Neural cell (in vitro differentiated cells): ENCODE data around the gene RELA. TPM values are rescaled to one million over a fixed set of nuclear protein-coding genes. Genes with fewer than 3 reads are reported as not detected.
A peak's percentile ranks its signal among the peaks of the same experiment; 100 is the strongest.

Experiments used
- H2AFZ ChIP-seq: fragments of 200-600, 300-800 bp; sonication (generic), shearing (Covaris generic); 2 replicates; pipeline ENCODE4 v1.6.0; 2014; ENCODE audit warnings: low read depth, mild to moderate bottlenecking, antibody characterized with exemption, low read length, moderate library complexity
- H3F3A ChIP-seq: fragments of 200-600 bp; shearing (Covaris generic); 2 replicates; pipeline ENCODE4 v1.6.1; 2016; ENCODE audit warnings: mild to moderate bottlenecking, moderate library complexity, mixed read lengths, antibody characterized with exemption, low read length; ENCODE audit not compliant: insufficient read depth, poor library complexity, severe bottlenecking
- H3K27ac ChIP-seq: fragments of 200-600, 300-800 bp; sonication (generic), shearing (Covaris generic); 2 replicates; pipeline ENCODE4 v1.5.1; 2014; ENCODE audit warnings: mild to moderate bottlenecking, low read length, moderate library complexity
- H3K27me3 ChIP-seq: fragments of 300-800, 200-600 bp; sonication (generic), shearing (Covaris generic); 2 replicates; pipeline ENCODE4 v1.6.0; 2014; ENCODE audit warnings: mild to moderate bottlenecking, low read depth, low read length, moderate library complexity; ENCODE audit not compliant: insufficient read depth
- H3K36me3 ChIP-seq: fragments of 300-800, 200-600 bp; sonication (generic), shearing (Covaris generic); 2 replicates; pipeline ENCODE4 v1.5.1; 2014; ENCODE audit warnings: mild to moderate bottlenecking, antibody characterized with exemption, low read length, moderate library complexity; ENCODE audit not compliant: insufficient read depth
- H3K4me2 ChIP-seq: fragments of 300-800, 200-600 bp; sonication (generic), shearing (Covaris generic); 2 replicates; pipeline ENCODE4 v1.6.0; 2014; ENCODE audit warnings: mild to moderate bottlenecking, low read length
- H3K4me3 ChIP-seq: fragments of 300-800, 200-600 bp; sonication (generic), shearing (Covaris generic); 2 replicates; pipeline ENCODE4 v1.5.1; 2014; ENCODE audit warnings: mild to moderate bottlenecking, low read length, moderate library complexity
- H3K79me2 ChIP-seq: fragments of 200-600 bp; shearing (Covaris generic); replicated peaks from 2 replicates; pipeline ENCODE4 v1.6.0; 2014; ENCODE audit warnings: mild to moderate bottlenecking, low read length, moderate library complexity; ENCODE audit not compliant: insufficient read depth
- H3K9ac ChIP-seq: fragments of 300-800, 200-600 bp; sonication (generic), shearing (Covaris generic); 2 replicates; pipeline ENCODE4 v1.6.1; 2016; ENCODE audit warnings: mild to moderate bottlenecking, low read length, mixed read lengths
- H3K9me2 ChIP-seq: fragments of 200-600 bp; shearing (Covaris generic); 2 replicates; pipeline ENCODE4 v1.6.1; 2016; ENCODE audit warnings: mild to moderate bottlenecking, low read length, mixed read lengths; ENCODE audit not compliant: insufficient read depth
- H3K9me3 ChIP-seq: fragments of 200-600, 300-800 bp; sonication (generic), shearing (Covaris generic); 2 replicates; pipeline ENCODE4 v1.6.1; 2016; ENCODE audit warnings: mild to moderate bottlenecking, mixed run types, low read length, moderate library complexity, mixed read lengths
- H4K20me1 ChIP-seq: fragments of 200-600 bp; shearing (Covaris generic); 2 replicates; pipeline ENCODE4 v1.6.1; 2016; ENCODE audit warnings: mild to moderate bottlenecking, mixed run types; ENCODE audit not compliant: insufficient read depth
- EP300 ChIP-seq: fragments of 450-650 bp; conservative IDR thresholded peaks from 2 replicates; pipeline ENCODE4 v1.6.1; 2014; ENCODE audit warnings: antibody characterized with exemption, mild to moderate bottlenecking, moderate library complexity; ENCODE audit not compliant: poor library complexity, severe bottlenecking
- EZH2 ChIP-seq: fragments of 200-600, 300-800 bp; shearing (Covaris generic), sonication (generic); IDR thresholded peaks from 2 replicates; pipeline ENCODE4 v1.6.1; 2014; ENCODE audit warnings: antibody characterized with exemption, low read length, borderline replicate concordance, mild to moderate bottlenecking; ENCODE audit not compliant: insufficient read depth, poor library complexity, severe bottlenecking
- MXI1 ChIP-seq: fragments of 450-650 bp; conservative IDR thresholded peaks from 2 replicates; pipeline ENCODE4 v1.6.1; 2014; ENCODE audit warnings: antibody characterized with exemption, mild to moderate bottlenecking; ENCODE audit not compliant: poor library complexity, severe bottlenecking
- POLR2AphosphoS5 ChIP-seq: IDR thresholded peaks from 2 replicates; pipeline ENCODE4 v1.6.1; 2012
- RAD21 ChIP-seq: fragments of 450-650 bp; conservative IDR thresholded peaks from 2 replicates; pipeline ENCODE4 v1.6.1; 2014; ENCODE audit warnings: antibody characterized with exemption, mild to moderate bottlenecking, moderate library complexity
- SMC3 ChIP-seq: fragments of 450-650 bp; conservative IDR thresholded peaks from 2 replicates; pipeline ENCODE4 v1.6.1; 2014; ENCODE audit warnings: antibody characterized with exemption, mild to moderate bottlenecking, moderate library complexity; ENCODE audit not compliant: poor library complexity
- TAF1 ChIP-seq: IDR thresholded peaks from 2 replicates; pipeline ENCODE4 v1.6.1; 2012; ENCODE audit warnings: low read depth
- polyA plus RNA-seq: library from polyadenylated mRNA; depleted of rRNA; stranded (reverse); fragments of >200 nt; gene quantifications from 2 replicates; pipeline ENCODE4 v1.2.3, GENCODE V29; 2014
- TF ChIP-seq, protein P1 (sequence below): IDR thresholded peaks from 2 replicates; pipeline ENCODE4 v1.6.1; 2012; ENCODE audit warnings: borderline replicate concordance
- TF ChIP-seq, protein P2 (sequence below): fragments of 450-650 bp; IDR thresholded peaks from 2 replicates; pipeline ENCODE4 v1.5.1; 2014; ENCODE audit warnings: antibody characterized with exemption, mild to moderate bottlenecking, moderate library complexity; ENCODE audit not compliant: poor library complexity, severe bottlenecking

The RELA gene
- polyA plus RNA-seq, 1 donor from 2014 or later = 19.3 TPM

- Histone ChIP-seq H3K27me3 (no peaks in the 10 kb centered on the region), H3K79me2 (no peaks in the 10 kb centered on the region), H3K9ac (peak overlapping the region; percentile 74), H3K27ac (peak overlapping the region; percentile 84), H3K9me3 (no peaks in the 10 kb centered on the region), H3K4me3 (peak overlapping the region; percentile 70), H4K20me1 (no peaks in the 10 kb centered on the region), H3K36me3 (peaks cover 4% of the 10 kb centered on the region), H3F3A (peaks cover 8% of the 10 kb centered on the region), H3K9me2 (no peaks in the 10 kb centered on the region), H2AFZ (peak overlapping the region; percentile 59), H3K4me2 (peak overlapping the region; percentile 3)
- no peak for TF ChIP-seq EZH2
- no peak for TF ChIP-seq RAD21
- TF ChIP-seq SMC3 = no peak
- TF ChIP-seq, protein P1, sequence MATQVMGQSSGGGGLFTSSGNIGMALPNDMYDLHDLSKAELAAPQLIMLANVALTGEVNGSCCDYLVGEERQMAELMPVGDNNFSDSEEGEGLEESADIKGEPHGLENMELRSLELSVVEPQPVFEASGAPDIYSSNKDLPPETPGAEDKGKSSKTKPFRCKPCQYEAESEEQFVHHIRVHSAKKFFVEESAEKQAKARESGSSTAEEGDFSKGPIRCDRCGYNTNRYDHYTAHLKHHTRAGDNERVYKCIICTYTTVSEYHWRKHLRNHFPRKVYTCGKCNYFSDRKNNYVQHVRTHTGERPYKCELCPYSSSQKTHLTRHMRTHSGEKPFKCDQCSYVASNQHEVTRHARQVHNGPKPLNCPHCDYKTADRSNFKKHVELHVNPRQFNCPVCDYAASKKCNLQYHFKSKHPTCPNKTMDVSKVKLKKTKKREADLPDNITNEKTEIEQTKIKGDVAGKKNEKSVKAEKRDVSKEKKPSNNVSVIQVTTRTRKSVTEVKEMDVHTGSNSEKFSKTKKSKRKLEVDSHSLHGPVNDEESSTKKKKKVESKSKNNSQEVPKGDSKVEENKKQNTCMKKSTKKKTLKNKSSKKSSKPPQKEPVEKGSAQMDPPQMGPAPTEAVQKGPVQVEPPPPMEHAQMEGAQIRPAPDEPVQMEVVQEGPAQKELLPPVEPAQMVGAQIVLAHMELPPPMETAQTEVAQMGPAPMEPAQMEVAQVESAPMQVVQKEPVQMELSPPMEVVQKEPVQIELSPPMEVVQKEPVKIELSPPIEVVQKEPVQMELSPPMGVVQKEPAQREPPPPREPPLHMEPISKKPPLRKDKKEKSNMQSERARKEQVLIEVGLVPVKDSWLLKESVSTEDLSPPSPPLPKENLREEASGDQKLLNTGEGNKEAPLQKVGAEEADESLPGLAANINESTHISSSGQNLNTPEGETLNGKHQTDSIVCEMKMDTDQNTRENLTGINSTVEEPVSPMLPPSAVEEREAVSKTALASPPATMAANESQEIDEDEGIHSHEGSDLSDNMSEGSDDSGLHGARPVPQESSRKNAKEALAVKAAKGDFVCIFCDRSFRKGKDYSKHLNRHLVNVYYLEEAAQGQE = no peak
- no peak for TF ChIP-seq EP300
- TF ChIP-seq POLR2AphosphoS5 = no peak
- TF ChIP-seq MXI1 = no peak
- TF ChIP-seq, protein P2, sequence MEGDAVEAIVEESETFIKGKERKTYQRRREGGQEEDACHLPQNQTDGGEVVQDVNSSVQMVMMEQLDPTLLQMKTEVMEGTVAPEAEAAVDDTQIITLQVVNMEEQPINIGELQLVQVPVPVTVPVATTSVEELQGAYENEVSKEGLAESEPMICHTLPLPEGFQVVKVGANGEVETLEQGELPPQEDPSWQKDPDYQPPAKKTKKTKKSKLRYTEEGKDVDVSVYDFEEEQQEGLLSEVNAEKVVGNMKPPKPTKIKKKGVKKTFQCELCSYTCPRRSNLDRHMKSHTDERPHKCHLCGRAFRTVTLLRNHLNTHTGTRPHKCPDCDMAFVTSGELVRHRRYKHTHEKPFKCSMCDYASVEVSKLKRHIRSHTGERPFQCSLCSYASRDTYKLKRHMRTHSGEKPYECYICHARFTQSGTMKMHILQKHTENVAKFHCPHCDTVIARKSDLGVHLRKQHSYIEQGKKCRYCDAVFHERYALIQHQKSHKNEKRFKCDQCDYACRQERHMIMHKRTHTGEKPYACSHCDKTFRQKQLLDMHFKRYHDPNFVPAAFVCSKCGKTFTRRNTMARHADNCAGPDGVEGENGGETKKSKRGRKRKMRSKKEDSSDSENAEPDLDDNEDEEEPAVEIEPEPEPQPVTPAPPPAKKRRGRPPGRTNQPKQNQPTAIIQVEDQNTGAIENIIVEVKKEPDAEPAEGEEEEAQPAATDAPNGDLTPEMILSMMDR = no peak
- TF ChIP-seq TAF1 = no peak
Measured at GRCh38 chr11:65653229-65654225, 9.2 kb downstream of the RELA start.

GRCh38 chr11:65652511-65653228 is 10.0 kb downstream of the RELA start:
- Histone ChIP-seq H3F3A (peaks cover 8% of the 10 kb centered on the region), H3K4me3 (peak overlapping the region; percentile 70), H3K36me3 (peaks cover 4% of the 10 kb centered on the region), H3K27me3 (peaks cover 5% of the 10 kb centered on the region), H3K27ac (peak overlapping the region; percentile 84), H3K4me2 (peak overlapping the region; percentile 3), H3K9me2 (no peaks in the 10 kb centered on the region), H3K79me2 (no peaks in the 10 kb centered on the region), H2AFZ (peak overlapping the region; percentile 59), H3K9me3 (no peaks in the 10 kb centered on the region), H3K9ac (peak overlapping the region; percentile 74), H4K20me1 (no peaks in the 10 kb centered on the region)
- TF ChIP-seq POLR2AphosphoS5 (peak; percentile 75), TAF1 (peak; percentile 59), EZH2 (no peak), MXI1 (peak; percentile 50), EP300 (peak; percentile 19), RAD21 (no peak), SMC3 (no peak)
- TF ChIP-seq, protein P1 = peak; percentile 30
- TF ChIP-seq, protein P2 = no peak
